ENCODE measurements around the gene GRAMD2B. TPM values are rescaled to one million over a fixed set of nuclear protein-coding genes. Genes with fewer than 3 reads are reported as not detected.

The GRAMD2B gene
- total RNA-seq, 2 experiments from 2014 or later, result 7.2 to 9.4 TPM

- ATAC-seq (ENCODE audit: poor library complexity) (no peak), DNase-seq (no peak)
- no peaks in the 10 kb centered on the region for H3K27me3 Mint-ChIP-seq
- Histone ChIP-seq H3K27me3 (ENCODE audit: control insufficient read depth in 1 of 2, insufficient read depth in 2 of 2, low read length in 2 of 2) (no peaks in the 10 kb centered on the region), H3K27ac (ENCODE audit: low read depth in 1 of 2, low read length in 2 of 2) (no peak overlapping the region), H3K4me3 (ENCODE audit: low read length) (no peak overlapping the region), H3K4me1 (ENCODE audit: insufficient read depth, low read length) (peaks cover 2% of the 10 kb centered on the region), H3K9me3 (ENCODE audit: control insufficient read depth in 1 of 2, insufficient read depth in 1 of 2, low read length in 2 of 2) (no peaks in the 10 kb centered on the region), H3K36me3 (ENCODE audit: insufficient read depth, low read length) (no peaks in the 10 kb centered on the region)
- no peaks in the 10 kb centered on the region for H3K4me1 Mint-ChIP-seq (ENCODE audit: low read depth)
- no peak overlapping the region for H3K27ac Mint-ChIP-seq
- H3K4me3 Mint-ChIP-seq, result no peak overlapping the region
- intact Hi-C loops (cut with DNase I, micrococcal nuclease), result no loop called here
- ChIA-PET POLR2A (no interaction called here), CTCF (no interaction called here)
- no peaks in the 10 kb centered on the region for H3K36me3 Mint-ChIP-seq (ENCODE audit: low read depth)
- no peak for TF ChIP-seq CTCF (IDR thresholded peaks at IDR 0.05)
- peaks cover 5% of the 10 kb centered on the region for H3K9me3 Mint-ChIP-seq
Measured at GRCh38 chr5:126523818-126524510, 100.8 kb downstream of the GRAMD2B start.

- H3K27me3 Mint-ChIP-seq, result no peaks in the 10 kb centered on the region
- CTCF ChIA-PET, result no interaction called here
- H3K4me3 Mint-ChIP-seq, result no peak overlapping the region
- intact Hi-C loops (cut with DNase I, micrococcal nuclease), result no loop called here
- Histone ChIP-seq H3K27me3 (ENCODE audit: control insufficient read depth in 1 of 2, insufficient read depth in 2 of 2, low read length in 2 of 2) (no peaks in the 10 kb centered on the region), H3K27ac (ENCODE audit: low read depth in 1 of 2, low read length in 2 of 2) (no peak overlapping the region), H3K9me3 (ENCODE audit: control insufficient read depth in 1 of 2, insufficient read depth in 1 of 2, low read length in 2 of 2) (no peaks in the 10 kb centered on the region), H3K4me1 (ENCODE audit: insufficient read depth, low read length) (no peaks in the 10 kb centered on the region), H3K36me3 (ENCODE audit: insufficient read depth, low read length) (no peaks in the 10 kb centered on the region), H3K4me3 (ENCODE audit: low read length) (no peak overlapping the region)
- no peak for TF ChIP-seq CTCF (IDR thresholded peaks at IDR 0.05)
- no peak overlapping the region for H3K27ac Mint-ChIP-seq
- no peaks in the 10 kb centered on the region for H3K36me3 Mint-ChIP-seq (ENCODE audit: low read depth)
- H3K9me3 Mint-ChIP-seq, result peaks cover 5% of the 10 kb centered on the region
- POLR2A ChIA-PET, result no interaction called here
- no peaks in the 10 kb centered on the region for H3K4me1 Mint-ChIP-seq (ENCODE audit: low read depth)
- ATAC-seq (ENCODE audit: poor library complexity) (no peak), DNase-seq (no peak)
Measured at GRCh38 chr5:126525630-126526245, 102.5 kb downstream of the GRAMD2B start.

GRCh38 chr5:126526493-126526892, 103.3 kb downstream of the GRAMD2B start:
- Mint-ChIP-seq H3K36me3 (ENCODE audit: low read depth) (no peaks in the 10 kb centered on the region), H3K4me3 (no peak overlapping the region), H3K4me1 (ENCODE audit: low read depth) (no peaks in the 10 kb centered on the region), H3K27ac (no peak overlapping the region), H3K27me3 (no peaks in the 10 kb centered on the region), H3K9me3 (peaks cover 5% of the 10 kb centered on the region)
- Histone ChIP-seq H3K4me1 (ENCODE audit: insufficient read depth, low read length) (no peaks in the 10 kb centered on the region), H3K9me3 (ENCODE audit: control insufficient read depth in 1 of 2, insufficient read depth in 1 of 2, low read length in 2 of 2) (no peaks in the 10 kb centered on the region), H3K4me3 (ENCODE audit: low read length) (no peak overlapping the region), H3K27me3 (ENCODE audit: control insufficient read depth in 1 of 2, insufficient read depth in 2 of 2, low read length in 2 of 2) (no peaks in the 10 kb centered on the region), H3K36me3 (ENCODE audit: insufficient read depth, low read length) (no peaks in the 10 kb centered on the region), H3K27ac (ENCODE audit: low read depth in 1 of 2, low read length in 2 of 2) (no peak overlapping the region)
- ATAC-seq (ENCODE audit: poor library complexity) (no peak), DNase-seq (no peak)
- POLR2A ChIA-PET, result no interaction called here
- no peak for TF ChIP-seq CTCF (IDR thresholded peaks at IDR 0.05)
- intact Hi-C loops (cut with DNase I, micrococcal nuclease), result no loop called here
- CTCF ChIA-PET, result no interaction called here

All from CD4-positive, alpha-beta T cell (primary cell).